MCF 10A (cell line): ENCODE data around the gene MYCL. TPM values are rescaled to one million over a fixed set of nuclear protein-coding genes. Genes with fewer than 3 reads are reported as not detected.

Experiments used
- Bru-seq: library from RNA; stranded (reverse); fragments of 400-500 nt; gene quantifications from one replicate; lab custom pipeline; 2021; lab: Mats Ljungman, UMichigan
- BruChase-seq, 2 experiments: library from RNA; stranded (reverse); fragments of 400-500 nt; gene quantifications; one replicate each; lab custom pipeline; 2021; lab: Mats Ljungman, UMichigan
- BruUV-seq: library from RNA; stranded (reverse); fragments of 400-500 nt; replicated peaks from 2 replicates; lab custom pipeline; 2021; lab: Mats Ljungman, UMichigan
- CTCF ChIA-PET: fragments of 300-600 bp; sonication (Branson Sonifier 250); formaldehyde crosslinking; extraction: SDS; loops from one replicate; lab custom pipeline; 2021; ENCODE audit warnings: antibody characterized with exemption, inconsistent platforms; lab: Yijun Ruan, JAX
- POLR2A ChIA-PET: fragments of 300-600, 350-650 bp; sonication (Branson Sonifier 250); formaldehyde crosslinking; extraction: SDS; loops from one replicate; lab custom pipeline; 2020; ENCODE audit warnings: antibody characterized with exemption, inconsistent platforms; lab: Yijun Ruan, JAX
- DNase-seq: peaks from one replicate; pipeline ENCODE4 v3.0.0-alpha.2; 2018; ENCODE audit not compliant: unreplicated experiment
- H3K27ac Mint-ChIP-seq: one replicate; pipeline ENCODE4 v1.8.0; 2022; ENCODE audit warnings: mild to moderate bottlenecking, low read depth, mixed read lengths; ENCODE audit not compliant: unreplicated experiment
- H3K27me3 Mint-ChIP-seq: one replicate; pipeline ENCODE4 v1.8.0; 2022; ENCODE audit warnings: mixed read lengths; ENCODE audit not compliant: insufficient read depth, unreplicated experiment
- H3K36me3 Mint-ChIP-seq: one replicate; pipeline ENCODE4 v1.8.0; 2022; ENCODE audit warnings: mild to moderate bottlenecking, moderate library complexity, mixed read lengths; ENCODE audit not compliant: insufficient read depth, unreplicated experiment
- H3K4me1 Mint-ChIP-seq: one replicate; pipeline ENCODE4 v1.8.0; 2022; ENCODE audit warnings: mixed read lengths; ENCODE audit not compliant: insufficient read depth, unreplicated experiment
- H3K4me3 Mint-ChIP-seq: one replicate; pipeline ENCODE4 v1.8.0; 2022; ENCODE audit warnings: mild to moderate bottlenecking, moderate library complexity, mixed read lengths; ENCODE audit not compliant: unreplicated experiment
- H3K9me3 Mint-ChIP-seq: one replicate; pipeline ENCODE4 v1.8.0; 2022; ENCODE audit warnings: mixed read lengths; ENCODE audit not compliant: unreplicated experiment
- CTCF ChIP-seq: fragments of 200-600 bp; IDR thresholded peaks from one replicate; pipeline ENCODE4 v1.8.0; 2022; ENCODE audit warnings: antibody characterized with exemption, mild to moderate bottlenecking; ENCODE audit not compliant: unreplicated experiment
- intact Hi-C: fragments of 100-400 bp; cut with micrococcal nuclease; formaldehyde crosslinking; loops from 2 replicates; pipeline ENCODE4 v1.14.1; 2022
- long read RNA-seq: library from polyadenylated mRNA; stranded (forward); transcript quantifications from one replicate; pipeline ENCODE4 v2.0.0, GENCODE V29; 2022
- total RNA-seq: library from RNA; stranded (reverse); gene quantifications from 2 replicates; pipeline ENCODE4 v1.2.3, GENCODE V29; 2022

The MYCL gene
- total RNA-seq = 0.63 and 1.1 TPM in 2 replicates
- Bru-seq, nascent RNA = percentile 26 among the genes with signal in this experiment
- BruChase-seq, experiment 1, labeled RNA remaining after a 6-hour chase = percentile 22 among the genes with signal in this experiment
- percentile 31 among the genes with signal in this experiment for BruChase-seq, experiment 2, labeled RNA remaining after a 2-hour chase
- long read RNA-seq, partial matches to known transcripts = 0 of 1 reads
- long read RNA-seq, other reads (novel, unspliced or antisense) = 0 of 1 reads

GRCh38 chr1:39901714-39902459 is at the start of gene MYCL:
TSS of gene MYCL (minus strand) at chr1:39901917. CDS start at chr1:39901434, 483 bp downstream.
- Mint-ChIP-seq H3K27ac (no peak within 1 kb of the TSS), H3K4me3 (peak within 1 kb of the TSS; percentile 68), H3K27me3 (peaks cover 14% of the 10 kb centered on the region), H3K36me3 (no peaks in the 10 kb centered on the region), H3K9me3 (no peaks in the 10 kb centered on the region), H3K4me1 (no peaks in the 10 kb centered on the region)
- ChIA-PET CTCF (interaction anchor here (0.5 to 4.6 kb wide), 48 partner anchors 9 to 1108 kb away, joined by 3 to 48 read pairs (median 5); partner anchors contain the start of gene TRIT1), POLR2A (interaction anchor here (0.6 to 5.1 kb wide), 24 partner anchors 9 to 723 kb away, joined by 3 to 47 read pairs (median 4); partner anchors contain the start of genes CAP1 and TRIT1)
- peak; percentile 79 for DNase-seq
- BruUV-seq = no TSS peak
- intact Hi-C loops = loop anchor here (1.0 to 5.0 kb wide), 3 partner anchors 50 to 86 kb away; no protein-coding TSS in a partner anchor
- TF ChIP-seq CTCF = peak; percentile 68

GRCh38 chr1:39949891-39950290 is 48.2 kb upstream of the MYCL start:
- H3K27ac Mint-ChIP-seq = no peak overlapping the region
- no peak for TF ChIP-seq CTCF
- DNase-seq = no peak
- intact Hi-C loops = no loop called here
- CTCF ChIA-PET = interaction anchor here (0.5 to 1.6 kb wide), 3 partner anchors 24 to 391 kb away, joined by 3 to 5 read pairs (median 5); no protein-coding TSS in a partner anchor
- POLR2A ChIA-PET = interaction anchor here (0.6 to 1.4 kb wide), 4 partner anchors 13 to 38 kb away, joined by 3 to 6 read pairs (median 4); no protein-coding TSS in a partner anchor
- H3K4me3 Mint-ChIP-seq = no peak overlapping the region
- peaks cover 2% of the 10 kb centered on the region for H3K36me3 Mint-ChIP-seq
- H3K27me3 Mint-ChIP-seq = no peaks in the 10 kb centered on the region
- BruUV-seq = no TSS peak
- no peaks in the 10 kb centered on the region for H3K9me3 Mint-ChIP-seq
- peaks cover 5% of the 10 kb centered on the region for H3K4me1 Mint-ChIP-seq

GRCh38 chr1:39947260-39947659 is 45.5 kb upstream of the MYCL start:
- POLR2A ChIA-PET = interaction anchor here (0.6 to 0.8 kb wide), 2 partner anchors 9 to 13 kb away, joined by 3 to 4 read pairs; no protein-coding TSS in a partner anchor
- no peaks in the 10 kb centered on the region for H3K36me3 Mint-ChIP-seq
- intact Hi-C loops = no loop called here
- no peaks in the 10 kb centered on the region for H3K9me3 Mint-ChIP-seq
- TF ChIP-seq CTCF = no peak
- H3K27me3 Mint-ChIP-seq = no peaks in the 10 kb centered on the region
- no peak for DNase-seq
- H3K4me3 Mint-ChIP-seq = no peak overlapping the region
- CTCF ChIA-PET = interaction anchor here (0.6 kb wide), 1 partner anchor 45 kb away, joined by 3 read pairs; no protein-coding TSS in a partner anchor
- no TSS peak for BruUV-seq
- no peak overlapping the region for H3K27ac Mint-ChIP-seq
- H3K4me1 Mint-ChIP-seq = peaks cover 19% of the 10 kb centered on the region

- Mint-ChIP-seq H3K4me1 (peaks cover 19% of the 10 kb centered on the region), H3K27ac (no peak overlapping the region), H3K27me3 (no peaks in the 10 kb centered on the region), H3K4me3 (no peak overlapping the region), H3K36me3 (no peaks in the 10 kb centered on the region), H3K9me3 (no peaks in the 10 kb centered on the region)
- intact Hi-C loops = no loop called here
- DNase-seq = no peak
- ChIA-PET POLR2A (no interaction called here), CTCF (no interaction called here)
- no peak for TF ChIP-seq CTCF
- no TSS peak for BruUV-seq
Observed at GRCh38 chr1:39946216-39946615, 44.5 kb upstream of the MYCL start.
